ENCODE results near the gene CEACAM18.
"Not testable (repeated sequence)": the region's sequence is repeated elsewhere in the genome, so short reads cannot be mapped to it uniquely, and the experiment has no call there.

The CEACAM18 gene

DNA sequence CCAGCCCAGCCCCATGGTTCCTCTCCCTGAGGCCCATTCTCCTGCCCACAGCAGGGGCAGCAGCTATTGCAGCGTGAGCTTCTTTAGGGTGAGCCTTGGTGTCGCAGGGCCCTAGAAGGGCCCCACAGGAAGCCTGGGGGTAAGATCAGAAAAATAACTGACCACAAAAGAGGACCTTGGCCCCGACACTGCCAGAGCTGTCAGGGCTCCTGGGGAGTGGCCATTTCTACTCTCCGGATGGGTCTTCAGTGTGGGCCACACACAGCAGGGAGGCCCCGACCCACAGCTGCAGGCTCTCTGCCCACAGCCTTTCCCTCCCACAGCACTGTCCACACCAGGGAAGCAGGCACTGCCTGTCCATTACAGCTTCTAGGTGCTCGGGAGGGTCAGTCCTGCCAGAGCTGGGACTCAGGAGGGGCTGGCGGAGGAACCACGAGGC is 16.6 kb upstream of the CEACAM18 start:
- DNase-seq (ENCODE audit: low spot score): no peak

DNA sequence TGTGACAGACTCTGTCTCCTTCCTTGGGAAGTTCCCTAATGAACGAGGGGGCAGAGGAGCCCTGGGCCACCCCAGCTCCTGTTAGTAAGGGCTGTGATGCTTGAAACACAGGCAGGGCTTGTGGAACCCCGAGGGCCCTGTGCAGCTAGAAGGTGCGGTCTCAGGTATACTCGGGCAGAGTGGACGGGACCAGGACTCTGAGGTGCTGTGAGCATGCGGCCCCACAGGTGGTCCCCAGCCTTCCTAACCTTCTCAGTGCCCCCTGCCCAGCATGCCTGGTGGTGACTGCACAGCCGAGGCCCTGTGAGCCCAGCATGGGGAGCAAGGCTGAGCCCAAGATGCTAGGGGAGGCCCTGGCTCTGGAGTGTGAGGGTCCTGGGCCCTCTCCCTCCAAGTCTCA is 16.1 kb upstream of the CEACAM18 start:
- DNase-seq (ENCODE audit: low spot score): no peak

DNA sequence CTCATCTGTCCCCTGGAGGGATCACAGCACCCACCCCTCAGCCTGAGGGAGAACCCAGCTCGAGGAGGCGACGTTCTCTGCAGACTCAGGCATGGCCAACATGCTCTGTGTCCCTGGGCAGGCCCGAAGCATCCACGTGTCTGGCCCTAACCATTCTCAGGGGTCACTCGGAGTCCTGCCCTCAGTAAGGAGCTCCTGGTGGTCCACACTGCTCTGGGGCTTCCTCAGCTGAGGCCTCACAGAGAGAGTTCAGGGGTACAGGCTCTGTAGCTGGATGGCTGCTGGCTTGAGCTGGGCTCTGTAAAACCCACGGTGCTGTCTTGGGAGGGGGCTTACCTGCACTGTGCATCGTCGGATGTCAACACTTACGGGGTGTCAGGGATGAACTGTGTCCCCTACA is 15.7 kb upstream of the CEACAM18 start:
- DNase-seq (ENCODE audit: low spot score): no peak

DNA sequence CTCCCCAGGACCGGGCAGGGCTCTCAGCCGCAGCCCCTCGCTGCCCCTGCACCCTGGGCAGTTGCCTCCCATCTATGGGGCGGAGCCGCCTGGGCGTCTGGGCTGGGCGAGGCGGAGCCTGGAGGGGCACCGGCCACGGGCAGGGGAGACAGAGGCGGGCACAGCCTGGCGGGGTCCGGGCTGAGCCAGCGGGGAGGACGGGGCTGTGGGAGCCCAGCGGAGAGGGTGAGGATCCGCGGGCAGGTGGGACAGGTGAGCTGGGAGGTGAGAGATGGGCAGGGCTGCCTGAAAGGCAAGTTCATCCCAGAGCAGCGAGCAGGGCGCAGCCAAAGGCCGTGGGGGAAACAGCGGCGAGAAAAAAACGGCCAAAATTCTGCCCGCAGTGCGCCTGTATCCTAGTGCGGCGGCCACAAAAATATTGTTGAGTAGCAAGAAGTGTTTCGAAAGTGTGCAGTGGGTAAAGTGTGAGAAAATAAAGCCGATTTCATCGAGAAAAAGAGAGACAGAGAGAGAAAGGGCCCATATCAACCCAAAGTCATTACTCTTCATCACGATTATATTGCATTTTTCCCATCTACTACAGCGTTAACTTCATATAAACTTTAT is 14.3 kb upstream of the CEACAM18 start:
- not testable (repeated sequence) for DNase-seq (ENCODE audit: low spot score)

DNA sequence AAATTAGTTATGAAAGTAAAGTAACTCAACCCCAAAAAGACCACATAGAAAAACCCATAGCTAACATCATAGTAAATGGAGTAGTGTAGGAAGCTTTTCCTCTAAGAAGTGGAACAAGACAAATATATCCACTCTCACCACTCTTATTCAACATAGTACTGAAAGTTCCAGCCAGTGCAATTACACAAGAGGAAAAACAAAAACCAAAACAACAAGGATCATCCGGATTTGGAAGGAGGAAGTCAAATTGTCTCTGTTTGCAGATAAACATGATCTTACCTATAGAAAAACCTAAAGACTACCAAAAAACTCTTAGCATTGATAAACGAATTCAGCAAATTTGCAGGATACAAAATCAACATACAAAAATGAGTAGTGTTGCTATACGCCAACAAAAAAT is 11.6 kb upstream of the CEACAM18 start:
- no peak for DNase-seq (ENCODE audit: low spot score)

DNA sequence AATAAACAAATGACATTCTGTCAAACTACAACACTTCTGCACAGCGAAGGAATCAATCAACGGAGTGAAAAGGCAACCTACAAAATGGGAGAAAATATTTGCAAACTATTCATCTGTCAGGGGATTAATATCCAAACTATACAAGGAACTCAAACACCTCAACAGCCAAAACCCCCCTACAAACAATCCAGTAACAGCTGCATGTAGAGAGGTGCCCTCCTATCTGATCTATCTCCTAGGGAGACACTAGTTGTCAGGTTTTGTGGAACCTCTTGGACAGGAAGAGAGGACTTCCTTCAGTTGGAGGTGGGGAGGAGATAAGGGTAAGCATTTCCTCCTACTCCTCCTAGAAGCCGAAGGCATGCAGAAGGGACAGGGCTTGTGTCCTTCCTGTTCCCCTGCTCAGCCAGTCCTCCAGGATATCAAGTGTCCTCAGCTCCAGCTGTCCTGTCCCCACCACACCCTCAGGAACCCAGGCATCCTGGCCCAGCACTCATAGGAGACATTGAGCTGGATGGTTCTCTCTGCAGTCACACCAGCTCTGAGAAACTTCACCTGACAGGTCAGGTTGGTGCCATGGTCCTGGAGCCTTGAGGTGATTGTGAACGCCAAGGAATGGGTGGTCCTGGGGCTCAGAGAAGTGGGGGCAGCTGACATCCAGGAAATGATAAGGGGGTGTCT is 10.3 kb upstream of the CEACAM18 start:
- DNase-seq (ENCODE audit: low spot score): no peak

DNA sequence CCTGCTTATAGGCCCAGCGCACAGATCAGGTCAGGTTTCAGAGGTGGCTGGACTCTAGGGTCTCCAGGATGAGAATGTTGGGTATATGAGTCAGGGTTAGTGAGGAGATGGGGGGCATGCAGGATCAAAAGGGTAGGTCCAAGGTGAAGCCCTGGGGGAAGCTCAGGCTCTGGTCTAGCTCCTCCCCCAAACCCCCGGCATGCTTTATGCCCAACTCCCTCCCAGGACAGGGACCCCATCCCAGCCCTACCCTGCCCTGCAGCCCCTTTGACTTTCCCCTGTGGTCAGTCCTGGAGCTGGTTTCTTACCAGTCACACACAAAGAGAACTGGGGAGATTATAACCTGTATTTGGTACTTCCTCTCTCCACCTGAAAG is 9.8 kb upstream of the CEACAM18 start:
- DNase-seq (ENCODE audit: low spot score): no peak

DNA sequence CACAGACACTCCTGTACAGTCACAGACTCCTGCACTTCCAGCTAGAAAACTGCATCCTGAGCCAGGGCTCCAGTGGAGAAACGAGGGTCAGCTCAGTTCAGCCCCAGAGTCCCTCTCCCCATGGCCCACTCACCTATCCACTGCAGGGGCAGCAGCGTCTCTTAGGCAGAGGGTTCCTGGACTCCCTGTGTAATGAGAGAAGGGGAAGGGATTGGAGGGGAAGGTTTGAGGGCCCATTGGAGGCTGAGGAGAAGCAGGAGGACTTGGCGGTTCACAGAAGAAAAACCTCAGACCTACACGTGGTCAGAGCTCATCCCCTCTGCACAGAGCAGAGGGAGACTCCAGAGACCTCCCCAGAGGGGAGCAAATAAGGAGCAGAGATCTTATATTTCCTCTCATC is 9.2 kb upstream of the CEACAM18 start:
- DNase-seq (ENCODE audit: low spot score): no peak

DNA sequence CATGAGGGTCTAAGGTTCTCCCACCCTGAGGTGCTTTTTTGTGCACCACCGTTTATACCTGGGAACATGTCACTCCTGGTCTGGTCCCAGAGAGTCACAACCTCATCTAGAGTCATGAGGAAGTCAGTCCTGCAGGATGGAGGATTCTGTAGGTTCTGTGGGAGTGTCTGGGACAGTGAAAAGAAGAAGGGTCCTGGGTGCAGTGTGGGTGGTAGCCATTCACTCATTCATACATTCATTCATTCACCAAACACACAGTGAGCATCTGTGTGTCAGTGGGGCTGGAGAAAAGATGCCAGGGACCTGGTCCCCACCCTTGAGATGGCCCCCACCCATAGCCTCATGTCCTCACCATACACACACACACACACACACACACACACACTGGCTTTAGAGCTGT is 8.7 kb upstream of the CEACAM18 start:
- DNase-seq (ENCODE audit: low spot score): no peak

DNA sequence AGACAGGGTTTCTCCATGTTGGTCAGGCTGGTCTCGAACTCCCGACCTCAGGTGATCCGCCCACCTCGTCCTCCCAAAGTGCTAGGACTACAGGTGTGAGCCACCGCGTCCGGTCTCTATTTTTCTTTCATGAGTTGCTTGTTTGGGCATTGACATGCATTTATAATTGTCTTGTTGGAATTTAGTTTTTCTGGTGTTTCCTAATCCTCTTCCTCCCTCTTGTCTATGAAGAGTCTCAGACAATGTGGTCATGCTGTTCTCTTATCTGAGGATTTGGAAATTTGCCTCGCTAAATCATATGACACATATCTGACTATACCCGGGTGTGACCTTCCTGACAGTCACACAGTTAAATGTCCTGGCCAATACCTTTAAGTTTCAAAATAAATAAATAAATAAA is 7.4 kb upstream of the CEACAM18 start:
- DNase-seq (ENCODE audit: low spot score): no peak

DNA sequence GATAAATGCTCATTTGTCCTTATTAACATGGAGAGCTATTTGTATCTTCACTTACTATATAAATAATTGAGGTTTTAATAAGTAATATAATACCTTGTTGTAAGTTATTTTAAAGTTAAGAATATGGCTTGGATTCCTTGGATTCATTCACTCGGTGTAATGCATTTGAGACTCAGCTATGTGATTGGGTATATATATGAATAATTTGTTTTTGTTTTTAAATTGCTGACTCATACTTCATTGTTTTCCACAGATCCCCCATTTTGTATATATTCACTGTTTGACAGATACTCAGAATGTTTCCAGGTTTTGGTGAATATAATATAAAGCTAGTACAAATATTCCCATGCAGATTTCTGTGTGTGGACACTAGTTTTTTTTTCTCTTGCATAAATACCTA is 6.8 kb upstream of the CEACAM18 start:
- DNase-seq (ENCODE audit: low spot score): no peak

DNA sequence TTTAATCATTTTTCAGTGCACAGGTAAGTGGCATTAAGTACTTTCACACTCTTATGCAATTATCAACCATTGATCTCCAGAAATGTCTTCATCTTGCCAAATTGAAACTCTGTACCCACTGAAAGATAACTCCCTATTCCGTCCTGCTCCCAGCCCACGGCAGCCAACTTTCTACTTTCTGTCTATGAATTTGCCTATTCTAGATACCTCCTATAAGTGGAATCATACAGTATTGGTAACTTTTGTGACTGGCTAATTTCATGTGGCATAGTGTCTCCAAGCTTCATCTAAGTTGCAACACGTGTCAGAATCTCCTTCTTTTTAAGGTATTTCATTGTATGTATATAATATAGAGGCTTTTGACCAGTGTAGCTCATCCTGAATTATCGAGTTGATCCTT is 5.7 kb upstream of the CEACAM18 start:
- no peak for DNase-seq (ENCODE audit: low spot score)

DNA sequence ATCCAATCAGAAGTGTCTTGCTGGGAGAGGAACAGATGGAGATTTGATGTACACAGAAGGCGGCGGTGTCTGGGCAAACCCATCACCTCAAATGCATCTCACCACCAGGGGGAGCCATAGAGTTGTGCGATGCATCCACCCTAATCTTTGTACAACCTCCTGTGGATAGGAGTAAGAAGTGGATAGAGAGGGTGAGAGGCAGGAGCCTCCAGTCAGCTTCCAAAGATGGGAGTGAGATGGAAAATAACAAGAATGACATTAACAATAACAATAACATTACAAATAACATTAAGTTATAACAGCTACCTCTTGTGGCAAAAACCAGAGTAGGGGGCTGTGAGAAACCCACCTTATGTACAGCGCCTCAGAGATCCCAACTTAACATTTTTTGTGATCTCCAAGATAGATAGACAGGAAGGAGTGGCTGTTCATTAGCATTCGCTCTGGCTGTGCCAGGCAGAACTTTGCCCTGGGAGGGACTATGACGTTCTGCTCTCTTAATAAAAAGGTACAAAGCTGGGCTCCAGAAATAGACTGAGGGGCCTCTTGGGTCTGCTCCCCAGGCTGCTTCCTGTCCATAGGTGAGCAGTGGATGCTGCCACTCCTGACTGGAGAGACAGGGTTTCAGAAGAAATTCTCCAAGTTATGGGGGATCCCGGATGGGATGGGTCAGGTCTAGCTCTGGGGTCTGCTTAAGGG is 5.2 kb upstream of the CEACAM18 start:
- peak; percentile 51 for DNase-seq (ENCODE audit: low spot score)

DNA sequence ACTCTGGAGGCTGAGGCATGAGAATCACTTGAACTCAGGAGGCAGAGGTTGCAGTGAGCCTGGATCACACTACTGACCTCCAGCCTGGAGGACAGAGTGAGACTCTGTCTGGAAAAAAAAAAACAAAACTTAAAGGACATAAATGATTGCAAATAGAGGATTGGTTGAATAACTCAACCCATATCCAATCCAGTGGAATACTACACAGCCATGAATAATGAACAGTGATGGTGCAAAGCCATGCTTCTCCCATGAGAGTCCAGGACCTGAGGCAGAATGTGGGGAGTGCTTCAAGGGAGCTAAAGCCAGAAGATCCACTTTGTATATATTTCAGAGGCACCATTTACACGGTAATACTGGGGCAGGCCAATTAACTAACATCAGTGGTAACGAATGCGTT is 2.2 kb upstream of the CEACAM18 start:
- DNase-seq (ENCODE audit: low spot score): no peak

DNA sequence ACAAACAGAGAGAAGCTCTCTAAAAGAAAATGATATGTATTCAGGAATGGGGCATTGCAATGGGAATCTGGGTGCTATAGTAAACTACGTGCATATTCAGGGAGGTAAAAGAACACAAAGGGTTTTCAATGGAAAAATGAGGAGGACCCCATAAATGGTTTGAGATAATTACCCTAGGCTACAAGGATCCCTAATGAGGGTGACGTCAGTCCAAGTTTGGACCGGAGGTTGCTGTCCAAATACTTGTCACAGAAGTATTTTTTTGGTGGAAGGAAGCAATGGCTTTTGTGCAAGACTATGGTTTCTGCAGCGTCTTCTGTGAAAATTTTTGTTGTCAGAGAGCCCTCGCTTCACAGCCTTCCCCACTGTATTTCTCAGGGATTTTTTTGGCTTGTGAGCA is 995 bp upstream of the CEACAM18 start:
- DNase-seq (ENCODE audit: low spot score): no peak

DNA sequence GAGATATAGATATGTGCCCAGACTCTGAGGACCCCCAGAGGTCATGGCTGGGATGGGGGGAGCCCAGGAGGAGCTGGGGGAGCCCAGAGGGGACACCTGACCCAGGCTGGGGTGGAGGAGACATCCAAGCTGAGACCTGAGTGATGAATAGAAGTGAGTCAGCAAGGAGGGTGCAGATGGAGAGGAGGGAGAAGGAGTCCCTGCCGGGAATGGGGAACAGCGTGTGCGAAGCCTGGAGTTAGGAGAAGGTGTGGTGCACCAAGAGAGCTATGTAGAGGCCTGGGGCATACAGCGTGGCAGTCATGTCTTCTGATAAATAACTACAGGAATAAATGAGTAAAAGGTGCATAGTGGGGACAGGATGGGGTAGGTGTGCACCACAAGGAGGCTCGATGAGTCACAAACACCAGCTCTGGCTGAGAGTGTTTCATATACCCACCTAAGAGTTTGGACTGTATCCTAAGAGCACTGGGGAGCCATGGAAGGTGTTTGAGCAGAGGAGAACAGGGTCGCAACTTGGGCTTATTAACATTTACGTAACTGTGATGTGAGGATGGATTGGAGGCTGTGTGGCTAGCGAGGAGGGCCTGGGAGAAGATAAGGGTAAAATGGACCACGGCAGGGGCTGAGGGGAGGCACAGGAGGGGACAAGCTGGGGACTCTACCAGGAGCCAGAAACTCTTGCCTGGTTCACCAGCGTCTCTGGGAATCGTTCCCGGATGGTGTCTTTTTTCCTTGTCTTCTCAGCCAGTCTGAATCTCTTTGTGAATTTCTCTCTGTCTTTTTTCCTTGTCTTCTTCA is 1.4 kb downstream of the CEACAM18 start:
- no peak for DNase-seq (ENCODE audit: low spot score)

DNA sequence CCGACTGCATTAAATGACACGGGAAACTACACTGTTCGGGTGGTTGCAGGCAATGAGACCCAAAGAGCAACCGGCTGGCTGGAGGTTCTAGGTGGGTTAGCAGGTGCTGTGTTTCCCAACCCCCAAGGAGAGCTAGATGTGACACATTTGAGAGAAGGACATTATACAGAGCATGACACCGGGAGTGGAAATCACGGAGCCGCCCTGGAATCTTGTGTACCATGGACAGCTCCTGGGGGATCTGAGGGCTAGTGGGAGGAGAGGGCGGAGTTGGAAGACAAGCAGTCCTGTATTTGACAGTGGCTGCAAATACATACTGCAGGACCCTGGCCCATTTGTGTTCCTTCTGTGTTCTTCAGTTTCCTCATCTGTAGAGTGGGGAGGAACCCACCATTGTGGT is 2.3 kb downstream of the CEACAM18 start:
- no peak for DNase-seq (ENCODE audit: low spot score)

DNA sequence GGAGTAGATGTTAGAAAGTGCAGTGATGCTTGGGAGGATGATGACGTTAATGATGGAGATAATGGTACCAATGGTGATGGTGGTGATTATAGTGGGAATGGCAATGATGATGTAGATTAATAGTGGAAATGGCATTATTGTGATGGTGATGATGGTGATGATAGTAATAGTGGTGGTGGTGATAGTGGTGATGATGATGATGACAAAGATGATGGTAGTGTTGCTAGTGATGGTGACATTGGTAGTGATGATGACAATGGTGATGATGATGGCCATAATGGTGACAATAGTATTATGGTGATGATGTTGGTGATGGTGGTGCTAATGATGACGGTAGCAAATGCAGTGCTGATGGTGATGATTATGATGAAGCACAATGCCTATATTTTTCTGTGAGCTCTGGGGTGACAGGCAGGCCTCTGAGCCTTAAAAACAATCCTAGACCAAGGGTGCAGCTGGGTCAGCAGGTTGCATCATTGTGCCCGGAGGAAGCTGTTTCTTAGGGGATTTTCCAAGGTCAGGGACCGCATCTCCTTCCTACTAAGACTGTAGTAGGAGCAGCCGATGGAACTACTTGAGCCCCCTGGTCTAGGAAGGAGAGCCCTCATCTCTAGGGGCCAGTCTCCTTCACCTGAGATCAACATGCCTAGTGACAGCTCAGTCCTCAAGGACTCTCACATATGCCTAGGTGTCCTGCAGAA is 7.8 kb downstream of the CEACAM18 start:
- no peak for DNase-seq (ENCODE audit: low spot score)

DNA sequence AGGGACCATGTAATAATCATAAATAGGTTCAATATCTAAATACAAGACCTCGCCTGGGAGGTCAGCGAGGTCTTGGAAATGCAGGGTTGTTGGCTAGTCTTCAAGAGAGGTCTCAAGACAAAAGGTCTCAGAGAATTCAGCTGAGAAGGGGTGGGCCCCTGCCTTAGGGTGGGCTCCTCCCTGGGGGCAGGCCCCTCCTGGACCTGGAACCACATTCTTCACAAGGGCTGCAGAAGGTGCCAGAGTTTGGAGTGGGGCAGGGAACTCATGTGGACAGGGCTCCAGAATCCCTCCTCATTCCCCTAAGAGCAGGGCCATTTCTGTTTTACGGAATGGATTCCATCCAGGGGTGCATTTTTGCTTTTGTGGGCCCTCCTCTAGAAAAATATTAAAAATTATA is 10.2 kb downstream of the CEACAM18 start:
- DNase-seq (ENCODE audit: low spot score): no peak

DNA sequence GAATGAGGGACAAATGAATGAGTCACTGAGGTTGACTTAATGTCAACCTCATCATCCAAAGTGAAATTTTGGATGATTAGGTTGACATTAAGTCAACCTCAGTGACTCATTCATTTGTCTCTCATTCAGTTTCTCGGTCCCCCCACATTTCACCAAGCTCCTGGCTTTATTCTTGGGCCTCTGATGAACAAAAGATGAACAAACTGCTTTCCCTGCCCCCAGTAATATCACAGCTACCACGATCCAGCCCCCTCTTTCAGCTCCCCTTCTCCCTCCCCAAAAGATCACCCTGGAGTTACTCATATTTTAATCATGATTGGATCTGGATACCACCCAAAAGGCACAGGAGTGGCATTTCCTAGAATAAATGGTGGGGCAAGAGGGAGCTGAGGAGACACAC is 10.8 kb downstream of the CEACAM18 start:
- no peak for DNase-seq (ENCODE audit: low spot score)

DNA sequence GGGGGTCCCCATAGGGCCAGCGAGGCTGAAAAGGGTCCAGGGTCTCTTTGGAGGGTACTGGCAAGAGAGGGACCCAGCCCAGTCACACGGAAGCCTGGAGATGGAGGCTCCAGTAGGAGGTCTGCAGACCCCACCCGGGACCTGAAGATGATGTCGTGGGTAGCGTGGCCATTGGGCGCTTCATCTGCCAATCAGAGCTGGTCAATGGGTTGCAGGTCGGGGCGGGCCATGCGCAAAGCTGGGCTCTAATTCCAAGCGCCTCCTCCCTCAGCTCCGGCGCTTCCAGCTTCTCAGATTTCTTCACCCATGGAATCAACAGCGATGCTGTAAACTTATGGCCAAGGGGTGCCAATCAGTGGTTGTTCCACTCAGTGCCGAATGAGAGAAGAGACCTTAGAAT is 12.3 kb downstream of the CEACAM18 start:
- no peak for DNase-seq (ENCODE audit: low spot score)

DNA sequence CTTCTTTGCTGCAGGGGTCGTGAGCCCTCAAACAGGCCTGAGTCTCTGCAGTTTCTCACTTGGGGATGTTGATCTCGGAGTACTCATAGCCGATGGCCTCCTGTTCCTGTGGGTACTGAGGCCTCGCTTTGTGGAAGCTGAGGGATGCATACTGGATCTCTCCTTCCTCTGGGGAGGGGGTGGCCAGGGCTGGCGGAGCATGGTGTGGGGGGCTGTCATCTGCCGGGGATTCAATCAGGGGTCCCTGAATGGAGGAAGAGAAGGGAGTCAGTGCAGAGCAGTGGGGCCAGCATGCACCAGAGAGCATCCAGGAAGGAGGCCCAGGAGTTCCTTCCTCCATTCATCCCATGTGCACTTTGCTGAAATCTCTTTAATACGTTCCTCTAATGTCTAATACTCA is 13.2 kb downstream of the CEACAM18 start:
- DNase-seq (ENCODE audit: low spot score): no peak
